Measurements from ENCODE around the gene DLX6. TPM values are rescaled to one million over a fixed set of nuclear protein-coding genes. Genes with fewer than 3 reads are reported as not detected.

Gene DLX6
- total RNA-seq, 6 experiments from 2014 or later: not detected

- H3K36me3 Mint-ChIP-seq (ENCODE audit: low read depth): peaks cover 5% of the 10 kb centered on the region; the same call in 1 of the 2 replicates
Measured at GRCh38 chr7:97016381-97017191, 11.2 kb downstream of the DLX6 start.

DNA sequence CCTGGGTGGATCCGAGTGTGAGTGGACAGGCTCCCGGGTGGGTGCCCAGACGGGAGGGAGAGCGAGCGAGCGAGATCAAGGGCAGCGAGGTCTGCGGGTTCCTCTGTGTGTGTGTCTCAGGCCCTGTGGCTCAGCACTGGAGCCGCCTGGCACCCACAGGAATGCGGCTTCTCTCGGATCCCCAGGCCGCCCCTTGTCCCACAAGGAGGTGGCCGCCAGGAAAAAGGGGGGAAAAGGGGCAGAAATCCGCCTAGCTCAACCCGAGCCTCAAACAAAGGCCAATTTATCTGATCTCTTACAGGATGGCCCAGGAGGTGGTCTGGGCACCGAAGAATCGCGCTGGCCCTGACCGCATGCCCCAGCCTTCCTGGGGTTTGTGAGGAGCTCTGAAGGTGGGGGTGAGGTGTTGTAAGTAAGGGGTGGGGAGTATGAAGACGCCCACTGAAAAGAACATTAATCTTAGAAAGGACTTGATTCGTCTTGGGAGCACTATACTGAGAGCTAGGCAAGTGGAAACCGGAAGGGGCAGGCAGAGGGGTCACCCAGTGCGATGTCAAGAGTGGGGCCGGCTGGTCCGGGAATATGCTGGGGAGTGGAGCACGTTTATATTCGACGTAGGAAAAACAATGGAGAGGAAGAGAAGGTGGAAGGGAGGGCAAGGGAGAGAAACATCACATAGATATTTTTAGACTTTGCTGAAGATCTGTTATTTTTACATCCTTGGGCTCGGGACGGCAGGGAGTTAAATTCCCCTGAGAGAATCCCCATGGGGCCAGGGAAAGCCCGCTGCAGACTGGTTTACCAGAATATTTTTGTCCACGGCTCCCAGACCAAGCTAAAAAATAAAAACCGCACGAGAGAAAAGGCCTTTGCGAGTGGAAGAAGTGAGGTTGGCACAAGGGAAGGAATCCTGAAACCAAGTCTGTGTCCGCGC lies 12.1 kb downstream of the DLX6 start:
- TF ChIP-seq, protein P1, sequence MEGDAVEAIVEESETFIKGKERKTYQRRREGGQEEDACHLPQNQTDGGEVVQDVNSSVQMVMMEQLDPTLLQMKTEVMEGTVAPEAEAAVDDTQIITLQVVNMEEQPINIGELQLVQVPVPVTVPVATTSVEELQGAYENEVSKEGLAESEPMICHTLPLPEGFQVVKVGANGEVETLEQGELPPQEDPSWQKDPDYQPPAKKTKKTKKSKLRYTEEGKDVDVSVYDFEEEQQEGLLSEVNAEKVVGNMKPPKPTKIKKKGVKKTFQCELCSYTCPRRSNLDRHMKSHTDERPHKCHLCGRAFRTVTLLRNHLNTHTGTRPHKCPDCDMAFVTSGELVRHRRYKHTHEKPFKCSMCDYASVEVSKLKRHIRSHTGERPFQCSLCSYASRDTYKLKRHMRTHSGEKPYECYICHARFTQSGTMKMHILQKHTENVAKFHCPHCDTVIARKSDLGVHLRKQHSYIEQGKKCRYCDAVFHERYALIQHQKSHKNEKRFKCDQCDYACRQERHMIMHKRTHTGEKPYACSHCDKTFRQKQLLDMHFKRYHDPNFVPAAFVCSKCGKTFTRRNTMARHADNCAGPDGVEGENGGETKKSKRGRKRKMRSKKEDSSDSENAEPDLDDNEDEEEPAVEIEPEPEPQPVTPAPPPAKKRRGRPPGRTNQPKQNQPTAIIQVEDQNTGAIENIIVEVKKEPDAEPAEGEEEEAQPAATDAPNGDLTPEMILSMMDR (IDR thresholded peaks at IDR 0.05): no peak
- H3K27ac Mint-ChIP-seq: no peak overlapping the region
- peaks cover 9% of the 10 kb centered on the region; the same call in 1 of the 2 replicates for H3K36me3 Mint-ChIP-seq (ENCODE audit: low read depth)
- H3K9me3 Mint-ChIP-seq: peaks cover 4% of the 10 kb centered on the region; the same call in 1 of the 2 replicates
- H3K4me1 Mint-ChIP-seq (ENCODE audit: low read depth): no peaks in the 10 kb centered on the region
- peaks cover 70% of the 10 kb centered on the region for H3K27me3 Mint-ChIP-seq (ENCODE audit: insufficient read depth)
- no peak overlapping the region for H3K4me3 Mint-ChIP-seq
- DNase-seq: no peak

More at GRCh38 chr7:97016381-97017191, 11.2 kb downstream of the DLX6 start:
- no peak overlapping the region for H3K4me3 Mint-ChIP-seq
- no peak for DNase-seq
- H3K27me3 Mint-ChIP-seq (ENCODE audit: insufficient read depth): peaks cover 66% of the 10 kb centered on the region
- H3K9me3 Mint-ChIP-seq: no peaks in the 10 kb centered on the region; the same call in 1 of the 2 replicates
- no peaks in the 10 kb centered on the region for H3K4me1 Mint-ChIP-seq (ENCODE audit: low read depth)
- TF ChIP-seq, protein P1 (IDR thresholded peaks at IDR 0.05): no peak
- no peak overlapping the region for H3K27ac Mint-ChIP-seq

DNA sequence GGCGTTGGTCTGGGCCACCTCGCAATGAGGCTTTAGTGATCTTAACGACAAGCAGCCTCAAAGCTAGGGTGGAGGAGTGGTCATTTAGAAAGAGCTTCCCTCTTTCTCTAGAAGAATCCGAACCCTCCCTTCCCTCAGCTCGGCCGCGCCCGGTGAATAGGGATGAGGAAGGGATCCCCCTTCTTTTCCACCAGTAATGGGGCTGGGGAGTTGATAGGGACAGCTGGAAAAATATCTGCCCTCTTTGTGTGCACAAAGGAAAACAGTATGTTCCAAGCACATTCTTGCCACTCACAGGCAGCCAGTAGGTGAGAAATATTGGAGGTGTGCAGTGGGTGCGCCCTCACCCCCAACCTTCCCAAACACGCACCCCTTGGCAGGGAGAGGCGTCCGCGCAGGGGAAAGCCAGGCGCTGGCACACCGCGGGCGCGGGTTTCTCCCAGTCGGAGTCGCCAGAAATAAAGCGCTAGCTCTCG lies 12.8 kb downstream of the DLX6 start:
- Mint-ChIP-seq H3K27ac (no peak overlapping the region), H3K9me3 (peaks cover 4% of the 10 kb centered on the region; the same call in 1 of the 2 replicates), H3K4me1 (ENCODE audit: low read depth) (no peaks in the 10 kb centered on the region), H3K36me3 (ENCODE audit: low read depth) (peaks cover 9% of the 10 kb centered on the region; the same call in 1 of the 2 replicates), H3K27me3 (ENCODE audit: insufficient read depth) (peaks cover 73% of the 10 kb centered on the region), H3K4me3 (no peak overlapping the region)
- TF ChIP-seq, protein P1 (IDR thresholded peaks at IDR 0.05): no peak
- no peak for DNase-seq

DNA sequence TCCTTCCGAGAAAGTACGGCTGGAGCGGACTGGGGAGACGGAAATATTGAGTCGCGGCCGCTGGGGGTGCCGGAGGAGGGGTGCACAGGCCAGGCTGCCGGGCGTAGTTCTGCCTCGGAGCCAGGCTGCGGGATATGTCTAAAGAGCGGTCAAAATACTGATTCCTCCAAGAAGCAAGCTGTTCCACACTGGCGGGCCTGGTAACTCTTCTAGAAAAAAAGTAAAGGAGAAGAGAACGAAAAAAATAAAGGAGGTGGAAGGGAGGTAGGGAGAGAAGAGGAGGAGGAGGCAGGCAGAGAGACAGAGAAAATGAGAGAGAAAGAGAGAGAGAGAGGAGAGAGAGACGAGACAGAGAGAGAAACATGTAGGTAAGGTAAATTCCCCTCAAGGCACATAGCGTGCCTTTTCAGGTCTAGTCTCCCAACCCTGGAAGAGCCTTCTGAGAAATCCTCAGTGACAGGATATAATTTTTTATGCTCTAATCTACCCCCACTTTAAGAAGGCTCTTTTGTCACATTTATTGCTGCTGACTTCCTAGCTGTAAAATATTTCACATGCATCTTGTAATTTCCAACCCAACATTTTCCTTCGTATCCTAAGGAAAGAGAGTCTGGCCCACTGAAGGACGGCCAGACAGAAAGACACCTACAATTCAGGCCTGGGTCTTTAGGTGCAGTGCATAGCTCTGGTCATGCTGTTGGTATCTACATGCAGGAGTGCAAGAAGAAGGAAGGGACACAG lies 13.6 kb downstream of the DLX6 start:
- Mint-ChIP-seq H3K9me3 (peaks cover 4% of the 10 kb centered on the region; the same call in 1 of the 2 replicates), H3K27ac (no peak overlapping the region), H3K27me3 (ENCODE audit: insufficient read depth) (peaks cover 81% of the 10 kb centered on the region), H3K4me1 (ENCODE audit: low read depth) (no peaks in the 10 kb centered on the region), H3K36me3 (ENCODE audit: low read depth) (peaks cover 9% of the 10 kb centered on the region; the same call in 1 of the 2 replicates), H3K4me3 (no peak overlapping the region)
- TF ChIP-seq, protein P1 (IDR thresholded peaks at IDR 0.05): no peak
- no peak for DNase-seq
